Prostate gland (tissue), 2 donors: ENCODE results near the gene PAQR7. TPM values are rescaled to one million over a fixed set of nuclear protein-coding genes. Genes with fewer than 3 reads are reported as not detected.
A peak's percentile ranks its signal among the peaks of the same experiment; 100 is the strongest.

ENCODE experiments used
- DNase-seq: peaks from one replicate; pipeline ENCODE4 v3.0.0-alpha.2; 2019; ENCODE audit warnings: low spot score
- H3K27ac ChIP-seq, 2 donors: fragments of 200-600 bp; sonication (generic); 2 replicates each; pipeline ENCODE4 v1.5.1; 2017 to 2019
- H3K27me3 ChIP-seq: fragments of 200-600 bp; sonication (generic); replicated peaks from 2 replicates; pipeline ENCODE4 v1.5.1; 2019; ENCODE audit not compliant: insufficient read depth
- H3K36me3 ChIP-seq, 2 donors: fragments of 200-600 bp; sonication (generic); 1 replicate in 1 of 2; 2 replicates in 1 of 2; pipeline versions ENCODE4 v1.5.1 to v1.8.1; 2017 to 2019
- H3K4me1 ChIP-seq: fragments of 200-600 bp; sonication (generic); replicated peaks from 2 replicates; pipeline ENCODE4 v1.5.1; 2019
- H3K4me3 ChIP-seq, 2 donors: fragments of 200-600 bp; sonication (generic); 2 replicates each; pipeline ENCODE4 v1.5.1; 2017 to 2019
- H3K9me3 ChIP-seq: fragments of 200-600 bp; sonication (generic); 2 replicates; pipeline ENCODE4 v1.5.1; 2017
- CTCF ChIP-seq, 4 experiments: fragments of 200-600 bp in 2 of 4; fragments of 450-650 bp in 2 of 4; sonication (generic) in 2 of 4; IDR thresholded peaks; 1 replicate in 3 of 4; 2 replicates in 1 of 4; pipeline ENCODE4 v1.5.1; 2016 to 2019; ENCODE audit warnings: antibody characterized with exemption in 4 of 4, mild to moderate bottlenecking in 2 of 4, moderate library complexity in 2 of 4
- POLR2A ChIP-seq: fragments of 450-650 bp; IDR thresholded peaks from one replicate; pipeline ENCODE4 v1.6.1; 2016; ENCODE audit warnings: antibody characterized with exemption, mild to moderate bottlenecking
- POLR2AphosphoS5 ChIP-seq: sonication (generic); formaldehyde crosslinking; IDR thresholded peaks from one replicate; pipeline ENCODE4 v1.6.1; 2017; ENCODE audit warnings: antibody characterized with exemption
- whole genome bisulfite sequencing: methylation state at CpG from one replicate; pipeline ENCODE4 v1.1.5; 2018; 5-methylcytosine and 5-hydroxymethylcytosine counted together
- intact Hi-C: fragments of 100-400 bp; cut with DNase I; formaldehyde crosslinking; loops from one replicate; pipeline ENCODE4 v1.14.2; 2022
- total RNA-seq, 2 donors: library from RNA; depleted of rRNA; stranded (reverse); fragments of >200 nt; gene quantifications; one replicate each; pipeline ENCODE4 v1.1.0, GENCODE V29; 2016

PAQR7 gene
- total RNA-seq, 2 donors from 2014 or later, result 7.8 to 74.0 TPM

GRCh38 chr1:25818569-25818968, 56.9 kb downstream of the PAQR7 start:
- WGBS, result 33% methylated on average over 6 of the region's 6 CpGs
- H3K36me3 ChIP-seq, result no peaks in the 10 kb centered on the region
- H3K4me1 ChIP-seq, result peaks cover 11% of the 10 kb centered on the region
- TF ChIP-seq POLR2AphosphoS5 (no peak), POLR2A (no peak), CTCF (IDR thresholded peaks at IDR 0.05) (no peak)
- H3K4me3 ChIP-seq, result peak overlapping the region in 1 of 2 donors; percentile 86
- no peak for DNase-seq
- H3K9me3 ChIP-seq, result no peaks in the 10 kb centered on the region
- intact Hi-C loops, result no loop called here
- H3K27ac ChIP-seq, result peak overlapping the region; percentile 77 to 87
- H3K27me3 ChIP-seq, result no peaks in the 10 kb centered on the region

- H3K36me3 ChIP-seq, result no peaks in the 10 kb centered on the region
- intact Hi-C loops, result no loop called here
- peak in 2 of 4 experiments; percentile 33 to 42 for TF ChIP-seq CTCF (IDR thresholded peaks at IDR 0.05)
- no peak for TF ChIP-seq POLR2AphosphoS5
- no peak overlapping the region for H3K4me3 ChIP-seq
- no peaks in the 10 kb centered on the region for H3K27me3 ChIP-seq
- H3K27ac ChIP-seq, result peak overlapping the region in 1 of 2 donors; percentile 87
- no peaks in the 10 kb centered on the region for H3K9me3 ChIP-seq
- H3K4me1 ChIP-seq, result peaks cover 11% of the 10 kb centered on the region
- DNase-seq, result no peak
- 32% methylated on average over 8 of the region's 8 CpGs for WGBS
Measured at GRCh38 chr1:25817840-25818501, 57.5 kb downstream of the PAQR7 start.

GRCh38 chr1:25816112-25816718, 59.3 kb downstream of the PAQR7 start:
- 86% methylated on average over 15 of the region's 15 CpGs for WGBS
- Histone ChIP-seq H3K9me3 (no peaks in the 10 kb centered on the region), H3K27ac (no peak overlapping the region), H3K4me1 (peaks cover 9% of the 10 kb centered on the region), H3K36me3 (no peaks in the 10 kb centered on the region), H3K27me3 (no peaks in the 10 kb centered on the region), H3K4me3 (no peak overlapping the region)
- no peak for DNase-seq
- intact Hi-C loops, result no loop called here
- TF ChIP-seq POLR2AphosphoS5 (no peak), CTCF (IDR thresholded peaks at IDR 0.05) (no peak), POLR2A (no peak)

DNA sequence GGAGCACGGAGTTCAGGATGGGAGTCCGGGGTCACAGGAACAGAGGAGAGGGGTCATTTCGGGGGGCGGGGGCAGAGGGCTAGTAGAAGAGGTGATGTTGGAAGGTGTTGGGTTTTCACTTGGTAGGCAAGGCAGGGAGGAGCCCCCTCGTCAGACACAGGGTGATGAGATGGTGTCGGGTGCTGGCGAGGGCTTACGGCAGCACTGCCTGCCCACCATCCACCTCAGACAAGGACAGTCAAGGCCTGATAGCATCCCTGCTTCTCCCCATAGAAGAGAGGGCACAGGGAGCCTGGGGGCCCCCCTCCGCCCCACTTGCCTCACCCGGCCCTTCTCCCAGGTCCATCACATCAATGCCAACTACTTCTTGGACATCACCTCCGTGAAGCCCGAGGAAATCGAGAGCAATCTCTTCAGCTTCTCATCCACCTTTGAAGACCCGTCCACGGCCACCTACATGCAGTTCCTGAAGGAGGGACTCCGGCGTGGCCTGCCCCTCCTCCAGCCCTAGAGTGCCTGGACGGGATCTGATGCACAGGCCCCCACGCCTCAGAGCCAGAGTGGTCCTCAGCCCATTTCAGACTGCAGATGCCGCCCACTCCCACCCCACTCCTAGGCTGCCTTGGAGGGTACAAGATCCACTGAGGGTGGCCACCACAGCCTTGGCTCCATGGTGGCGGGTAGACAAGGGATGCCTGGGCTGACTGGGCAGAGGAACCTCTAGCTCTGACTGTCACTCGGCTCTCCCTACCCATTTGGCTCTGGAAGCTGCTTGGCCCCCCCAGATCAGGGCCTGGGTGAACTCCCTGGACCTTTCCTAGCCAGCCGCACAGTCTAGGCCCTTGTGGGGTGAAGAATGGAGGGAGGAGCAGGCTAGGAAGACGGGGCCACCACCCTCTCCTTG, 60.0 kb downstream of the PAQR7 start:
- no peak overlapping the region for H3K4me3 ChIP-seq
- WGBS, result 85% methylated on average over 24 of the region's 24 CpGs
- DNase-seq, result no peak
- no peak overlapping the region for H3K27ac ChIP-seq
- intact Hi-C loops, result no loop called here
- no peaks in the 10 kb centered on the region for H3K27me3 ChIP-seq
- H3K36me3 ChIP-seq, result no peaks in the 10 kb centered on the region
- no peaks in the 10 kb centered on the region for H3K9me3 ChIP-seq
- TF ChIP-seq CTCF (IDR thresholded peaks at IDR 0.05) (no peak), POLR2A (no peak)
- H3K4me1 ChIP-seq, result peaks cover 8% of the 10 kb centered on the region
